SW480 (cell line): ENCODE measurements around the gene ALDH1L1.
A peak's percentile ranks its signal among the peaks of the same experiment; 100 is the strongest.

Source experiments
- DNase-seq: peaks from one replicate; pipeline ENCODE4 v3.0.0-alpha.2; 2016; ENCODE audit warnings: low spot score

ALDH1L1 gene

DNA sequence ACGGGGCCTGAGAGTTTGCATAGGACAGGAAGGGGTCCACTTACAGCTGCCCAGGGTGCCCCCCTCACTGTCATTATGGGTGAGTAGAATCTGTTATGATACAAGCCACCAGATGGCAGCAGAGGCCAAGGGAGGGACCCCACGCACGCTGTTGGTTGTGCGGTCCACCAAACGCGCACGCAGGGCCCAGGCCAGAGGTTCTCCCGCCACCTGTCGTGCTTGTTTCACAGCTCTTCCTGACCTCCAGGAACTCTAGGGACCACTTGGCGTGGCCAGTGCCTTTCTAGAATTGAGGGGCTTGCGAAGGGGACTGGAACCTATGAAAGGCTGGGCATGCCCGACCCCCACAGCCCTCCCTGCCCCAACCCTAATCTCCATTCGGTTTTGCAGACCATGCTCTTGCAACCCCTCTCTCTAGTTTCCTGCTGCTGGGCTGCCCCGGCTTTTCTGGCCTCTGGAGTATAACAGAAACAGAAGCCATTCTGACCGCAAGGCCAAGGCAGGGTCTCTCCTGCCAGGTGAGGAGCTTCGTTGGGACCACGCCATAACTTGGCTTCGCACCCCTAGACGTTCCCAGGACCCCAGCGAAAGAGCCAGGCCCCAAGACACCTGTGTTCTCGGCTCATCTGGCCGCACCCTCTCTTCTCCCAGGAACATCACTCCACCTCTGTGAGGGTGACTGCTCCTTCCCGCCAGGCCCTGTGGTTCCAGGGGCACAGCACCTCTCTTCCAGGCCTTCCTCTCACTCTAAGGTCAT is 46.0 kb downstream of the ALDH1L1 start:
- peak; percentile 47 for DNase-seq

DNA sequence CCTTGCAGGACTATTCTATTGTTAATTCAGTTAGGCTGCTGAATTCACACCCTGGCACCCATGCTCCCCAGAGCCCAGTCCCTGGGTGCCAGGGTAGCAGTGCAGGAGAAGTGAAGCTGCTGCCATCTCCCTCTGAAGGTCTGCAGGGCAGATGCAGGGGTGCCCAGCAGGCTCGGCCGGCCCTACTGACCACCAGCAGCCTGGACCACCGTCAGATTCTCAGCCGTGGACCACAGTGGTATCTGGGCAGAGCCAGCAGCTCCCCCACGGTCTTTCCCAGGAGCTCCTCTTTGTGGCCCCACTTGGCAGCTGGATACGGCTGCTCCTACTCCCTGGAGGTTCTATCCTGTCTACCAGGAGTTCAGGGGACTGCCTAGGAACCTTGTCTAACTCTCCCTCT is 46.8 kb downstream of the ALDH1L1 start:
- DNase-seq: no peak

DNA sequence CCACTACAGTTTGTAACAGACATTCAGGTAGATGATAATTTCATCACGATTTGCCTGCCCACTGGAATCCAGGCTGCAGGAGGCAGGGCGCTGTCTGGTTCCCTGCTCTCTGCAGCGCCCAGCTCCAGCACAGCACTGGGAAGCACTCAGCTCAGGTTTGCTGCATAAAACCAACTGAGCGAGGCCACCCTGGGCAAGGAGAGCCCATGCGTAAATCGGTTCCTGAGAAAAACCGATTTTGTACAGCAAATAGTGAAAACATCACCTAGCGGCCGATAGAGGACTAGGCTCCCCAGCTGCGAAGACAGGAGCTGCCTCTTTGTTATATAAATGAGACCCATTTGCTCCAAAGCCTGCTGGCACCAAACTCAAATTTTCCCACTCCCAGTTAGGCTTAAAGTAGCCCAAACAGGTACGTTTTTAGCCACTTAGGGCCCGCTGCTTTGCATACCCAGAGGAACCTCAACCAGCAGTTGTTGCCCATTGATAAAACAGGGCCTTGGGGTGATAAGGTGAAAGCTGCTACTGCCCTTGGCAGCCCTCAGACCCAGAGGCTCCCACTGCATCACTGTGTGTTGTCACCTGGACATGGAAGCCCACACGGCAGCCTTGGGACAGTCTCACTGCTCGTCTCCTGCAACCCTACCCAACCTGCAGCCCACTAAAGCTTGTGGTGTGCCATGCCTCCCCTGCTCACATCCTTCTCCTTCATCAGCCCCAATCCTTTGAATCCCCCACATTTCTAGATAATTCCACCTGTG is 47.5 kb downstream of the ALDH1L1 start:
- no peak for DNase-seq

DNA sequence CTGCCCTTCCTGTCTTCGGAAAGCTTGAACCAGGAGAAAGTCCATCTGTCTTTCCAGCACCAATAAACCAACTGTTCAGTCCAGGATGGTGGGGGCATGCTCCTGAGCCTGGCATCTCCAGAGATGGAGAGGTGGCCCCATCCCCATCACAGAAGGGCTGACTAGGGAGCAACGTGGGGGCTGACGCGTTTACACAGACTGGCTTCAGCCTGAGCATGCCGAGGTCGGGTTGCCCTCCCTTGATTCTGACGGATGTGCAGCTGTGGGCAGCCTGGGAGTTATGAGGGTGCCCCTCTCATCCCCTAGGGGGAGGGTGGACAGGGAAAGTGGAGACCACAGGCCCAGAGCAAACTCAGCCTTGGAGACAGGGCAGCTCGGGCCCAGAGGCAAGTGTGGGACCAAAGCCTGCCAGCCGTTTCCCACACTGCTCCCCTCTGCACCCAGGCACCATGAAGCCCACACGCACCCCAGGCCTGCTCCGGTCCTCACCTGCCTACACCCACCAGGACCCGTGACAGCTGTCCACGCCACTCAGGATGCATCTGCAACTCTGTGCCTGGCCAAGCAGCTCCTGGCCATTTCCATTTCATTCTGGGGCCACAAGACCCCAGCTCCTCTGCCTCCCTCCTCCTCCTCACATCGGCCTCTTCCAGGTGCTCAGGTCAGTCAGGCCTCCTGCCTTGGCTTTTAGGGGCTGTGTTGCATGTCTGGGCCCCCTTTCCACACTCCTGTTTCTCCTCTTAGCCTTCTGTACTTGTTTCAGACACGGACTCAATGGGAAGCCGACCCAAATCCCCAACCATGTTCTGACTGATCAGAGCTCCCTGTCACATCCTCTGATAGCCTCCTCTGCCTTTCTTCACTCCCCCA is 48.3 kb downstream of the ALDH1L1 start:
- no peak for DNase-seq

- no peak for DNase-seq
These were observed 49.2 kb downstream of the ALDH1L1 start for GRCh38 chr3:126130981-126131745.

- DNase-seq: no peak
These were observed 50.1 kb downstream of the ALDH1L1 start for GRCh38 chr3:126130081-126130855.

GRCh38 chr3:126129398-126129891 is 50.9 kb downstream of the ALDH1L1 start:
- no peak for DNase-seq

DNA sequence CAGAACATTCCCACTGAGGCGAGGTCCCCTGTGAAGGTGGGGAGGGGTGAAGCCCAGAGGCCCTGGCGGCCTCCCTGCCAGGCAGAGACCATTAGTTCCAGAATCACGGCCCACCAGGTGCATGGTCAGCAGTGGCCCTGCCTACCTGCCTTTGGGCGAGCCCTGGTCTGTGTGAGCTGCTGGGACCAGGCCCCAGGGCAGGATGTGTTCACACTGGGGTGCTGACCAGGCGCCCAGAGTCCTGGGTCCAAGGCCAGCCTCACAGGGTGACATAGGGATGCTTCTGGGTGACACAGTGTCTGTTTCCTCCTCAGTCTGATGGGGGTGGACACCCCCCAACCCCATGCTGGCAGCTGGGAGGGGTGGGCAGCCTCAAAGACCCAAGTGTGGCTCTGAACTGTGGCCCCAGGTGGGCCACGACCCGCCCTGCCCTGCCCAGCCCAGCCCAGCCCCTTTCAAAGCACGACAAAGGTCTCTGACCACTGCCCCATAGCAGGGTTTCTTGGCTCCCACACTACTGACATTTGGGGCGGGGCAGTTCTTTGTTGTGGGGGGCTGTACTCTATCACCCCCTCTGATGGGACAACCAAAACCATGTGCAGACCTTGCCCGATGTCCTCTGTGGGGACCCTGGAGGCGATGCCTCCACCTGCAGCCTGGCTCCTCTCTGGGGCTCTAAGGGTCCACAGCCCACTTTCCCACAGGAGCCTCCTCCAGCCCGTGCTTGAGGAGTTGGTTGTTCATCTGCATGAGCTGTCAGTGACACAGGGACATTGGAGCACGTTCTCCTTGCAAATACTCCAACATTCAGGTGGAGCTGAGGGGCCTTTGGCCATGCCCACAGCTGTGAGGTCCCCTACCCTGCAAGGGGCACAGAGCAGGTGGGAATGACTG is 51.6 kb downstream of the ALDH1L1 start:
- no peak for DNase-seq

DNA sequence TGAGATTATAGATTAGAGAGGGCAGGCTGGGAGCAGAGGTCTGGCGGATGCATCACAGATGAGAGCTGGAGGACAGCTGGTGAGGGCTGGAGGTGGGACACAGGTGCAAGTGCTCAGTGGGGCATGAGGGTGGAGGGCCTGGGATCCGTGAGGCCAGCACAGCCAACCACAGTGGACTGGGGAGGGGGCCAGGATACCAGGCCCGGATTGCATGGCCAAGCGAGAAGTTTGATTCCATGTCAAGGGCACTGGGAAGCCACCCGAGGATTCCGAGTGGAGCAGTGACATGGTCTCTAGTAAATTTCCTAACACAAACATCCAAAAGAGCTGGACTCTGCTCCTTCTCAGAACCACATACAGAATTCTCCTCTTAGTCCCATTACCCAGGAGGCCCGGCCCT is 52.5 kb downstream of the ALDH1L1 start:
- no peak for DNase-seq

DNA sequence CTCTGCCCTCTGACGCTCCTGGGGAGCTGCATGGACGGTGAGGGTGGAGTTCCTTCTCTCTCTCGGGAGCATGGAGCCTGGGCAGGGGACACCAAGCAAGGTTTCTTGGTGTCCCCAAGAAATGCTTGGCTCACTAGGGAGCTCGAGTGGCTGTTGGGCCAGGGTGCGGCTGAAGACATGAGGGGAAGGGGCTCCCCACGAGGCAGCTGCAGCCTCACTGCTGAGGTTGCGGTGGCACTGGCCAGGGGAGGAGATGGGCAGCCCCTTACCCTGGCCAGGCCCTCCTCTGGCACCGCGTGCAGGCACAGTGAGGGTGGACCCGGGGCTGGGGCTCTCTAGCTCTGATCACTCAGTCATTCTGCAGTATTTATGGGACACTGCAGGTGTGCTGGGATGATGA is 52.9 kb downstream of the ALDH1L1 start:
- DNase-seq: no peak

GRCh38 chr3:126126811-126127431 is 53.5 kb downstream of the ALDH1L1 start:
- no peak for DNase-seq

GRCh38 chr3:126126286-126126685 is 54.1 kb downstream of the ALDH1L1 start:
- DNase-seq: no peak

GRCh38 chr3:126125781-126126251 is 54.6 kb downstream of the ALDH1L1 start:
- no peak for DNase-seq

- no peak for DNase-seq
These were observed 55.0 kb downstream of the ALDH1L1 start for GRCh38 chr3:126125341-126125740.

- DNase-seq: no peak
These were observed 55.5 kb downstream of the ALDH1L1 start for GRCh38 chr3:126124896-126125295.

DNA sequence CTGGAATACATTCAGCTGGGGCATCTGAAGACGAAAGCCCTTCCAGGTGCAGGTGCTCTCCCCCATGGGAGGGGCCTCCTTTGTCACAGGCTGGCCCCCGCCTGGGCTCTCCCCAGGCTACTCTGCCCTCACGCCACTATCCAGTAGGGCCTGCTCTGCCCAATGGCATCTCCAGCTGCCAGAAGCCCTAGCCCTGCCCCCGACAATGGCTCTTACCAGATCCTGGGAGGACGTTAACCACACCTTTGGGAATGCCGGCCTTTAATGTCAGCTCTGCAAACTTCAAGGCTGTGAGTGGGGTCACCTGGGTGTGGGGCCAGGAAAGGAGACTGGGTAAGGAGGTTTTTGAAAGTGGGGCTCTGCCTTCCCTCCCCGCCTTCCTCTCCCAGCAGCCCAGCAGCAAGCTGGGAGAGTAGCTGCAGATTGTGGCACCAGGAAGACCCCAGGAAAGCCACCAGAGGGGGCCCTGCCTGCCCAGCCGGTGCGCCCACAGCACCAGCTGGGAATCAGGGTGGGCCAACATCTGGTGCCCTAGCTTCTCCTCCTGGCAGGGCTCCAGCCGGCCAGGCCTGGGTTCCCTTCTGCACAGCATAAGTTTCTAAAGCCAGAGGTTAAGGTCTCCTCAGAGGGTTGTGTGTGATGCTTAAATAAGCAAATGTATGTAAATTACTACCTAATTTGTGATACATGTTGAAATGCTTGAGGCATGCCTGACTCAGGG is 56.1 kb downstream of the ALDH1L1 start:
- DNase-seq: peak; percentile 22

GRCh38 chr3:126121632-126122031 is 58.8 kb downstream of the ALDH1L1 start:
- no peak for DNase-seq

GRCh38 chr3:126121074-126121473 is 59.3 kb downstream of the ALDH1L1 start:
- DNase-seq: no peak
